Measurements from ENCODE around the gene SLC22A4. TPM values are rescaled to one million over a fixed set of nuclear protein-coding genes. Genes with fewer than 3 reads are reported as not detected.

The SLC22A4 gene
- total RNA-seq (under 1 TPM; 0.16 to 0.22 TPM), total RNA-seq (0 to 8.8 (median 1.5) reads per million in 172 experiments)
- polyA plus RNA-seq (2013, experiment 1 of 2) = 0.33 TPM
- 0.48 TPM for polyA plus RNA-seq (2013, experiment 2 of 2)

GRCh38 chr5:132293992-132294727 lies at the start of gene SLC22A4:
SLC22A4 (plus strand) TSS chr5:132294394; CDS start chr5:132294617, 223 bp downstream.
- Mint-ChIP-seq H3K27ac (no peak within 1 kb of the TSS), H3K27me3 (peaks cover 35% of the 10 kb centered on the region), H3K4me3 (peak within 1 kb of the TSS; percentile 92), H3K36me3 (ENCODE audit: low read depth) (no peaks in the 10 kb centered on the region), H3K4me1 (ENCODE audit: low read depth) (peaks cover 10% of the 10 kb centered on the region), H3K9me3 (no peaks in the 10 kb centered on the region)
- Histone ChIP-seq H3K9me3 (ENCODE audit: control insufficient read depth in 1 of 2, insufficient read depth in 1 of 2, low read length in 2 of 2) (no peaks in the 10 kb centered on the region), H3K4me1 (ENCODE audit: insufficient read depth, low read length) (peaks cover 26% of the 10 kb centered on the region), H3K27me3 (ENCODE audit: control insufficient read depth in 1 of 2, insufficient read depth in 2 of 2, low read length in 2 of 2) (peaks cover 10 to 19% of the 10 kb centered on the region in 2 experiments), H3K27ac (ENCODE audit: low read depth in 1 of 2, low read length in 2 of 2) (no peak within 1 kb of the TSS), H3K4me3 (ENCODE audit: low read length) (peak within 1 kb of the TSS; percentile 64), H3K36me3 (ENCODE audit: insufficient read depth, low read length) (no peaks in the 10 kb centered on the region)
- ATAC-seq (ENCODE audit: poor library complexity) (peak; percentile 76), DNase-seq (peak in 13 of 14 experiments; percentile 29 to 87 (median 50))
- TF ChIP-seq CTCF (IDR thresholded peaks at IDR 0.05) = no peak
- ChIA-PET POLR2A (interaction anchor here (0.7 to 1.9 kb wide), 6 partner anchors 56 to 202 kb away, joined by 3 to 6 read pairs (median 3); partner anchors contain the start of genes IRF1 and SLC22A5), CTCF (interaction anchor here (0.5 to 1.5 kb wide), 5 partner anchors 9 to 92 kb away, joined by 3 to 6 read pairs (median 4); no protein-coding TSS in a partner anchor)
- intact Hi-C loops (cut with DNase I, micrococcal nuclease) = loop anchor here in 1 of 2 experiments (5.0 kb wide), 1 partner anchor 198 kb away; the partner anchor contains the start of gene IRF1

GRCh38 chr5:132245593-132245992 lies 48.6 kb upstream of the SLC22A4 start:
- CTCF ChIA-PET = no interaction called here
- no peak overlapping the region for H3K4me3 Mint-ChIP-seq
- no peaks in the 10 kb centered on the region for H3K4me1 Mint-ChIP-seq (ENCODE audit: low read depth)
- POLR2A ChIA-PET = no interaction called here
- TF ChIP-seq CTCF (IDR thresholded peaks at IDR 0.05) = no peak
- H3K9me3 ChIP-seq (ENCODE audit: control insufficient read depth in 1 of 2, insufficient read depth in 1 of 2, low read length in 2 of 2) = peaks cover 20 to 35% of the 10 kb centered on the region in 2 experiments
- H3K27me3 ChIP-seq (ENCODE audit: control insufficient read depth in 1 of 2, insufficient read depth in 2 of 2, low read length in 2 of 2) = no peaks in the 10 kb centered on the region
- H3K27ac ChIP-seq (ENCODE audit: low read depth in 1 of 2, low read length in 2 of 2) = no peak overlapping the region
- H3K36me3 Mint-ChIP-seq (ENCODE audit: low read depth) = peaks cover 7% of the 10 kb centered on the region
- no peak overlapping the region for H3K27ac Mint-ChIP-seq
- H3K9me3 Mint-ChIP-seq = peaks cover 14% of the 10 kb centered on the region
- DNase-seq (no peak), ATAC-seq (ENCODE audit: poor library complexity) (no peak)
- H3K4me1 ChIP-seq (ENCODE audit: insufficient read depth, low read length) = no peaks in the 10 kb centered on the region
- H3K27me3 Mint-ChIP-seq = peaks cover 8% of the 10 kb centered on the region
- no peaks in the 10 kb centered on the region for H3K36me3 ChIP-seq (ENCODE audit: insufficient read depth, low read length)
- H3K4me3 ChIP-seq (ENCODE audit: low read length) = no peak overlapping the region
- intact Hi-C loops (cut with DNase I, micrococcal nuclease) = no loop called here

- Histone ChIP-seq H3K9me3 (ENCODE audit: control insufficient read depth in 1 of 2, insufficient read depth in 1 of 2, low read length in 2 of 2) (peaks cover 20 to 35% of the 10 kb centered on the region in 2 experiments), H3K4me1 (ENCODE audit: insufficient read depth, low read length) (no peaks in the 10 kb centered on the region), H3K27me3 (ENCODE audit: control insufficient read depth in 1 of 2, insufficient read depth in 2 of 2, low read length in 2 of 2) (no peaks in the 10 kb centered on the region), H3K36me3 (ENCODE audit: insufficient read depth, low read length) (no peaks in the 10 kb centered on the region), H3K4me3 (ENCODE audit: low read length) (no peak overlapping the region), H3K27ac (ENCODE audit: low read depth in 1 of 2, low read length in 2 of 2) (no peak overlapping the region)
- TF ChIP-seq CTCF (IDR thresholded peaks at IDR 0.05) = no peak
- intact Hi-C loops (cut with DNase I, micrococcal nuclease) = no loop called here
- ChIA-PET POLR2A (no interaction called here), CTCF (no interaction called here)
- no peak overlapping the region for H3K4me3 Mint-ChIP-seq
- H3K9me3 Mint-ChIP-seq = peaks cover 10% of the 10 kb centered on the region
- peaks cover 7% of the 10 kb centered on the region for H3K36me3 Mint-ChIP-seq (ENCODE audit: low read depth)
- DNase-seq (no peak), ATAC-seq (ENCODE audit: poor library complexity) (no peak)
- H3K27me3 Mint-ChIP-seq = peaks cover 8% of the 10 kb centered on the region
- H3K4me1 Mint-ChIP-seq (ENCODE audit: low read depth) = no peaks in the 10 kb centered on the region
- no peak overlapping the region for H3K27ac Mint-ChIP-seq
Observed at GRCh38 chr5:132246806-132247205, 47.4 kb upstream of the SLC22A4 start.
